ENCODE data around the gene ZBTB24. TPM values are rescaled to one million over a fixed set of nuclear protein-coding genes. Genes with fewer than 3 reads are reported as not detected.

The ZBTB24 gene
- total RNA-seq, 4 donors from 2014 or later: 3.7 to 10.5 (median 6.1) TPM

DNA sequence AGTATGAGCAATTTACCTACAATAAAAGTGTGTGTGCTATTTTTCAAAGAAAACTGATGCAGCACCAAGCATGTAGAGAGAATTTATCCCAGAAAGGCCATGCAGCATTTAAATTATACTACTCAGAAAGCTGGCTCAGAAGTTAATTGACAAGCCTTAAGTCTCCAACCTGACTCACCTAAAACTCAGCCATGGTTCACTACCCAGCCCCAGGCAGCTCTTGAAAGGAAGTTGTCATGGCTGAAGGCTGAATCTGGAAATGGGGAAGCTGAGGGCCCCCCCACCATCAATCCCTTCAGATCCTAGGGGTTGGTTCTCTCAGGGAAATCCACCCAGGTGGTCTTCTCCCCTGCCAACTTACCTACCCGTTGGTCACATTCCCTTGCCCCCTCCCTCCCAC lies 62.3 kb downstream of the ZBTB24 start:
- ATAC-seq (no peak), DNase-seq (no peak)
- TF ChIP-seq POLR2A (IDR thresholded peaks at IDR 0.05): no peak
- TF ChIP-seq, protein P1, sequence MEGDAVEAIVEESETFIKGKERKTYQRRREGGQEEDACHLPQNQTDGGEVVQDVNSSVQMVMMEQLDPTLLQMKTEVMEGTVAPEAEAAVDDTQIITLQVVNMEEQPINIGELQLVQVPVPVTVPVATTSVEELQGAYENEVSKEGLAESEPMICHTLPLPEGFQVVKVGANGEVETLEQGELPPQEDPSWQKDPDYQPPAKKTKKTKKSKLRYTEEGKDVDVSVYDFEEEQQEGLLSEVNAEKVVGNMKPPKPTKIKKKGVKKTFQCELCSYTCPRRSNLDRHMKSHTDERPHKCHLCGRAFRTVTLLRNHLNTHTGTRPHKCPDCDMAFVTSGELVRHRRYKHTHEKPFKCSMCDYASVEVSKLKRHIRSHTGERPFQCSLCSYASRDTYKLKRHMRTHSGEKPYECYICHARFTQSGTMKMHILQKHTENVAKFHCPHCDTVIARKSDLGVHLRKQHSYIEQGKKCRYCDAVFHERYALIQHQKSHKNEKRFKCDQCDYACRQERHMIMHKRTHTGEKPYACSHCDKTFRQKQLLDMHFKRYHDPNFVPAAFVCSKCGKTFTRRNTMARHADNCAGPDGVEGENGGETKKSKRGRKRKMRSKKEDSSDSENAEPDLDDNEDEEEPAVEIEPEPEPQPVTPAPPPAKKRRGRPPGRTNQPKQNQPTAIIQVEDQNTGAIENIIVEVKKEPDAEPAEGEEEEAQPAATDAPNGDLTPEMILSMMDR (IDR thresholded peaks at IDR 0.05 in 4 of 5, conservative IDR thresholded peaks at IDR 0.05 in 1 of 5): no peak
- H3K9me3 ChIP-seq: no peaks in the 10 kb centered on the region
- in situ Hi-C loops (cut with MboI; ENCODE audit: low sequenced_read_pairs in 4 of 4) (no loop called here), intact Hi-C loops (cut with DNase I; ENCODE audit: low total_unique reads) (no loop called here)
- no peak overlapping the region for H3K27ac ChIP-seq
- H3K4me1 ChIP-seq: no peaks in the 10 kb centered on the region
- H3K4me3 ChIP-seq: no peak overlapping the region
- no peaks in the 10 kb centered on the region for H3K36me3 ChIP-seq
- no peaks in the 10 kb centered on the region for H3K27me3 ChIP-seq

- intact Hi-C loops (cut with DNase I; ENCODE audit: low total_unique reads): no loop called here
- in situ Hi-C loops (cut with MboI; ENCODE audit: low sequenced_read_pairs in 4 of 4): no loop called here
- no peaks in the 10 kb centered on the region for H3K4me1 ChIP-seq
Measured at GRCh38 chr6:109417646-109418045, 65.4 kb downstream of the ZBTB24 start.

More at GRCh38 chr6:109417646-109418045, 65.4 kb downstream of the ZBTB24 start:
- Histone ChIP-seq H3K4me3 (no peak overlapping the region), H3K9me3 (no peaks in the 10 kb centered on the region), H3K36me3 (no peaks in the 10 kb centered on the region), H3K27ac (no peak overlapping the region), H3K27me3 (no peaks in the 10 kb centered on the region)
- ATAC-seq (no peak), DNase-seq (no peak)
- TF ChIP-seq POLR2A (IDR thresholded peaks at IDR 0.05): no peak
- TF ChIP-seq, protein P1 (IDR thresholded peaks at IDR 0.05 in 4 of 5, conservative IDR thresholded peaks at IDR 0.05 in 1 of 5): no peak

Other genes starting within 250 kb of the ZBTB24 start
- gene CD164, start 100.8 kb downstream of the ZBTB24 start, total RNA-seq: 100 to 1,000 TPM in 3 of 4 donors, 10 to 100 TPM in 1; 50.1 to 134 (median 117) TPM
- 1 to 10 TPM in 3 of 4 donors, under 1 TPM in 1; 0.64 to 2.9 (median 1.3) TPM for gene PPIL6, start 42.6 kb downstream of the ZBTB24 start, total RNA-seq
- gene SMPD2, start 42.5 kb downstream of the ZBTB24 start, total RNA-seq: 1 to 10 TPM; 3.9 to 7.7 (median 5.9) TPM
- 10 to 100 TPM in 1 of 4 donors, 1 to 10 TPM in 3; 6.0 to 11.6 (median 8.0) TPM for gene MICAL1, start 27.4 kb downstream of the ZBTB24 start, total RNA-seq
- gene AK9, start 208.0 kb upstream of the ZBTB24 start, total RNA-seq: 1 to 10 TPM; 3.9 to 8.2 (median 7.1) TPM
- 10 to 100 TPM in 1 of 4 donors, 1 to 10 TPM in 3; 5.3 to 11.8 (median 9.1) TPM for gene FIG4, start 208.1 kb upstream of the ZBTB24 start, total RNA-seq